Activated CD8-positive, alpha-beta memory T cell treated with anti-CD3 and anti-CD28 coated beads for 48 hours (primary cell): Measurements from ENCODE around the gene CHN2.
"Not testable (repeated sequence)": the region's sequence is repeated elsewhere in the genome, so short reads cannot be mapped to it uniquely, and the experiment has no call there.

ENCODE experiments used
- DNase-seq, 3 experiments: peaks; one replicate each; pipeline ENCODE4 v3.0.0-alpha.2; 2020; ENCODE audit warnings: low read depth in 2 of 3, low spot score in 2 of 3

CHN2 gene

GRCh38 chr7:29487424-29487823, 292.8 kb downstream of the CHN2 start:
- no peak for DNase-seq

GRCh38 chr7:29488203-29488970, 293.8 kb downstream of the CHN2 start:
- DNase-seq, result no peak

- DNase-seq, result no peak
Observed at GRCh38 chr7:29488977-29489376, 294.4 kb downstream of the CHN2 start.

GRCh38 chr7:29490094-29490607, 295.6 kb downstream of the CHN2 start:
- no peak for DNase-seq

- DNase-seq, result no peak
Observed at GRCh38 chr7:29494350-29494749, 299.8 kb downstream of the CHN2 start.

GRCh38 chr7:29495653-29496052, 301.1 kb downstream of the CHN2 start:
- DNase-seq, result no peak

- no peak for DNase-seq
Observed at GRCh38 chr7:29496355-29497020, 301.9 kb downstream of the CHN2 start.

- no peak for DNase-seq
Observed at GRCh38 chr7:29499932-29500331, 305.4 kb downstream of the CHN2 start.

- no peak for DNase-seq
Observed at GRCh38 chr7:29500719-29501118, 306.1 kb downstream of the CHN2 start.

- no peak for DNase-seq
Observed at GRCh38 chr7:29502133-29502532, 307.6 kb downstream of the CHN2 start.

GRCh38 chr7:29505931-29506330, 311.4 kb downstream of the CHN2 start:
- no peak for DNase-seq

- DNase-seq, result no peak
Observed at GRCh38 chr7:29508608-29509007, 314.0 kb downstream of the CHN2 start.

GRCh38 chr7:29510028-29510427, 315.5 kb downstream of the CHN2 start:
- no peak for DNase-seq

- DNase-seq, result no peak
Observed at GRCh38 chr7:29511337-29511736, 316.8 kb downstream of the CHN2 start.

- DNase-seq, result no peak
Observed at GRCh38 chr7:29511851-29512250, 317.3 kb downstream of the CHN2 start.

GRCh38 chr7:29516491-29516890, 321.9 kb downstream of the CHN2 start:
- DNase-seq, result no peak

GRCh38 chr7:29518616-29519015, 324.0 kb downstream of the CHN2 start:
- no peak for DNase-seq

- no peak for DNase-seq
Observed at GRCh38 chr7:29523728-29524127, 329.2 kb downstream of the CHN2 start.

GRCh38 chr7:29527505-29528108, 333.0 kb downstream of the CHN2 start:
- DNase-seq, result no peak

GRCh38 chr7:29528526-29528925, 334.0 kb downstream of the CHN2 start:
- DNase-seq, result not testable (repeated sequence)
